Smooth muscle cell (in vitro differentiated cells): ENCODE measurements around the gene DRAXIN. TPM values are rescaled to one million over a fixed set of nuclear protein-coding genes. Genes with fewer than 3 reads are reported as not detected.

Experiments
- DNase-seq: peaks from one replicate; lab custom pipeline; 2025; ENCODE audit not compliant: unreplicated experiment; lab: John Stamatoyannopoulos, UW
- H2AFZ ChIP-seq: fragments of 200-600 bp; sonication (generic); 2 replicates; pipeline ENCODE4 v1.6.0; 2016; ENCODE audit warnings: antibody characterized with exemption, low read depth, mild to moderate bottlenecking
- H3F3A ChIP-seq: fragments of 200-600 bp; sonication (generic); 2 replicates; pipeline ENCODE4 v1.6.0; 2017; ENCODE audit warnings: antibody characterized with exemption, low read depth
- H3K27ac ChIP-seq: fragments of 200-600 bp; sonication (generic); 2 replicates; pipeline ENCODE4 v1.5.1; 2016; ENCODE audit warnings: low read depth, mild to moderate bottlenecking
- H3K27me3 ChIP-seq: fragments of 200-600 bp; sonication (generic); 2 replicates; pipeline ENCODE4 v1.6.1; 2016; ENCODE audit warnings: low read depth, mild to moderate bottlenecking
- H3K36me3 ChIP-seq: fragments of 200-600 bp; sonication (generic); 2 replicates; pipeline ENCODE4 v1.5.1; 2016; ENCODE audit warnings: low read depth
- H3K4me1 ChIP-seq: fragments of 200-600 bp; sonication (generic); 2 replicates; pipeline ENCODE4 v1.5.1; 2016; ENCODE audit warnings: low read depth
- H3K4me2 ChIP-seq: fragments of 200-600 bp; sonication (generic); 2 replicates; pipeline ENCODE4 v1.6.0; 2016; ENCODE audit warnings: mild to moderate bottlenecking
- H3K4me3 ChIP-seq: fragments of 200-600 bp; sonication (generic); 2 replicates; pipeline ENCODE4 v1.5.1; 2016; ENCODE audit warnings: mild to moderate bottlenecking
- H3K79me2 ChIP-seq: fragments of 200-600 bp; sonication (generic); 2 replicates; pipeline ENCODE4 v1.6.0; 2016; ENCODE audit warnings: low read depth, mild to moderate bottlenecking
- H3K9ac ChIP-seq: fragments of 200-600 bp; sonication (generic); 2 replicates; pipeline ENCODE4 v1.6.0; 2016; ENCODE audit warnings: low read depth
- H3K9me3 ChIP-seq: fragments of 200-600 bp; sonication (generic); replicated peaks from 2 replicates; pipeline ENCODE4 v1.5.1; 2016; ENCODE audit warnings: low read depth
- H4K20me1 ChIP-seq: fragments of 200-600 bp; sonication (generic); 2 replicates; pipeline ENCODE4 v1.6.0; 2016; ENCODE audit warnings: low read depth
- CTCF ChIP-seq: fragments of 200-600 bp; sonication (generic); IDR thresholded peaks from 2 replicates; pipeline ENCODE4 v1.5.1; 2017; ENCODE audit warnings: borderline replicate concordance, mild to moderate bottlenecking, antibody characterized with exemption; ENCODE audit not compliant: insufficient read depth, poor library complexity, severe bottlenecking
- WGBS: methylation state at CpG from one replicate; pipeline ENCODE4 v1.1.7; 2016; ENCODE audit warnings: low lambda C conversion rate; 5-methylcytosine and 5-hydroxymethylcytosine counted together
- polyA plus RNA-seq: library from polyadenylated mRNA; unstranded; fragments of >200 nt; fragmentation: Nextera tagmentation; extraction: Ambion mirVana; gene quantifications from 2 replicates; pipeline ENCODE4 v1.2.1, GENCODE V29; 2016
- total RNA-seq: library from RNA; depleted of rRNA; stranded (reverse); fragments of >200 nt; gene quantifications from 2 replicates; pipeline ENCODE4 v1.2.3, GENCODE V29; 2014

Gene DRAXIN
- total and polyA plus RNA-seq, 2 experiments from 2014 or later: 0.09 to 0.15 TPM

GRCh38 chr1:11741919-11742558 is 50.5 kb downstream of the DRAXIN start:
- Histone ChIP-seq H4K20me1 (peaks cover 31% of the 10 kb centered on the region), H3K9me3 (no peaks in the 10 kb centered on the region), H3K4me1 (peaks cover 2% of the 10 kb centered on the region), H3K36me3 (no peaks in the 10 kb centered on the region), H3K4me3 (no peak overlapping the region), H3K9ac (no peak overlapping the region), H2AFZ (no peak overlapping the region), H3K27ac (no peak overlapping the region), H3F3A (no peaks in the 10 kb centered on the region), H3K79me2 (no peaks in the 10 kb centered on the region), H3K27me3 (no peaks in the 10 kb centered on the region), H3K4me2 (no peak overlapping the region)
- no peak for TF ChIP-seq CTCF
- DNase-seq: no peak
- WGBS: 84% methylated on average over 5 of the region's 5 CpGs

- no peaks in the 10 kb centered on the region for H3F3A ChIP-seq
- no peaks in the 10 kb centered on the region for H3K27me3 ChIP-seq
- no peak for DNase-seq
- no peaks in the 10 kb centered on the region for H3K79me2 ChIP-seq
- no peaks in the 10 kb centered on the region for H3K4me1 ChIP-seq
- H3K36me3 ChIP-seq: no peaks in the 10 kb centered on the region
- H3K27ac ChIP-seq: no peak overlapping the region
- peaks cover 31% of the 10 kb centered on the region for H4K20me1 ChIP-seq
- no peak overlapping the region for H2AFZ ChIP-seq
- no peak overlapping the region for H3K9ac ChIP-seq
- no peak for TF ChIP-seq CTCF
- 95% methylated on average over 9 of the region's 9 CpGs for WGBS
- H3K4me3 ChIP-seq: no peak overlapping the region
- H3K9me3 ChIP-seq: no peaks in the 10 kb centered on the region
- H3K4me2 ChIP-seq: no peak overlapping the region
These were observed 52.8 kb downstream of the DRAXIN start for GRCh38 chr1:11744287-11744686.

- no peak for DNase-seq
- Histone ChIP-seq H2AFZ (no peak overlapping the region), H4K20me1 (peaks cover 26% of the 10 kb centered on the region), H3K27me3 (no peaks in the 10 kb centered on the region), H3F3A (no peaks in the 10 kb centered on the region), H3K27ac (no peak overlapping the region), H3K4me3 (no peak overlapping the region), H3K79me2 (no peaks in the 10 kb centered on the region), H3K9me3 (no peaks in the 10 kb centered on the region), H3K4me2 (no peak overlapping the region), H3K4me1 (no peaks in the 10 kb centered on the region), H3K9ac (no peak overlapping the region), H3K36me3 (no peaks in the 10 kb centered on the region)
- 94% methylated on average over 6 of the region's 6 CpGs for WGBS
- TF ChIP-seq CTCF: no peak
These were observed 54.6 kb downstream of the DRAXIN start for GRCh38 chr1:11746092-11746491.
